ENCODE measurements around the gene PXK.

Gene PXK

DNA sequence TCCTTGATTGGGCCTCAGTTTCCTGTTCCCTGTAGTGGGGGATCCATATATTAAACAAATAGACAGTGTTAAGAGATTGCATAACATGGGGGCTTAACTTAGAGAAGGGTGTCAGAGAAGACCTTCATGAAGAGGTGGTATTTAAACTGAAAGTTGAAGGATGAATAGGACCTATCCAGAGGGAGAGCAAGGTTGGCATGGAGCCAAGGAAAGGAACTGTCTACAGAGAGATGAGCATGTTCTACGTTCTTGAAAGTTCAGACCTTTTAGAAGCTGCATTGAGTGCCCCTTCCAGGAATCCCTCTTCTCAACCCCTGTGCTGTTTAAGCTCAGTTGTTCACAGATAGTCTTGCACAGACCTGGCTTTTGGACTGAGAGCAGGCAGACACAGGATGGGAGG, 24.0 kb upstream of the PXK start:
- TF ChIP-seq NFIC (IDR thresholded peaks at IDR 0.05) (peak; percentile 58), YY1 (IDR thresholded peaks at IDR 0.05; ENCODE audit: low read depth) (no peak)

DNA sequence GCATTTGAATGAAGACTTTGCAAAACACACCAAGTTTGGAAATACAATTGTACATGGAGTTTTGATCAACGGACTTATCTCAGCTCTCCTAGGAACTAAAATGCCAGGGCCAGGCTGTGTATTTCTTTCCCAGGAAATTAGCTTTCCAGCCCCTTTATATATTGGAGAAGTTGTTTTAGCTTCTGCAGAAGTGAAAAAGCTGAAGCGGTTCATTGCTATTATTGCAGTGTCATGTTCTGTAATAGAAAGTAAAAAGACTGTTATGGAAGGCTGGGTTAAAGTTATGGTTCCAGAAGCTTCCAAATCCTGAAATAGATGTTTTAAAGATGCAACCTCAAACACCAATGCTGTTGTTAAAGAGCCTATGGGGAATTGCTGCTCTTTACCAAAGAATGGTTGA, 14.9 kb upstream of the PXK start:
- TF ChIP-seq FOXM1 (IDR thresholded peaks at IDR 0.05; ENCODE audit: borderline replicate concordance, low read depth) (no peak), TEAD4 (IDR thresholded peaks at IDR 0.05) (no peak), CREB1 (IDR thresholded peaks at IDR 0.05; ENCODE audit: low read depth) (no peak), CEBPB (IDR thresholded peaks at IDR 0.05) (no peak), YY1 (IDR thresholded peaks at IDR 0.05; ENCODE audit: low read depth) (no peak), EGR1 (IDR thresholded peaks at IDR 0.05) (no peak)
- TF ChIP-seq, protein P1, sequence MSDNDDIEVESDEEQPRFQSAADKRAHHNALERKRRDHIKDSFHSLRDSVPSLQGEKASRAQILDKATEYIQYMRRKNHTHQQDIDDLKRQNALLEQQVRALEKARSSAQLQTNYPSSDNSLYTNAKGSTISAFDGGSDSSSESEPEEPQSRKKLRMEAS (IDR thresholded peaks at IDR 0.05), result no peak
- TF ChIP-seq, protein P2, sequence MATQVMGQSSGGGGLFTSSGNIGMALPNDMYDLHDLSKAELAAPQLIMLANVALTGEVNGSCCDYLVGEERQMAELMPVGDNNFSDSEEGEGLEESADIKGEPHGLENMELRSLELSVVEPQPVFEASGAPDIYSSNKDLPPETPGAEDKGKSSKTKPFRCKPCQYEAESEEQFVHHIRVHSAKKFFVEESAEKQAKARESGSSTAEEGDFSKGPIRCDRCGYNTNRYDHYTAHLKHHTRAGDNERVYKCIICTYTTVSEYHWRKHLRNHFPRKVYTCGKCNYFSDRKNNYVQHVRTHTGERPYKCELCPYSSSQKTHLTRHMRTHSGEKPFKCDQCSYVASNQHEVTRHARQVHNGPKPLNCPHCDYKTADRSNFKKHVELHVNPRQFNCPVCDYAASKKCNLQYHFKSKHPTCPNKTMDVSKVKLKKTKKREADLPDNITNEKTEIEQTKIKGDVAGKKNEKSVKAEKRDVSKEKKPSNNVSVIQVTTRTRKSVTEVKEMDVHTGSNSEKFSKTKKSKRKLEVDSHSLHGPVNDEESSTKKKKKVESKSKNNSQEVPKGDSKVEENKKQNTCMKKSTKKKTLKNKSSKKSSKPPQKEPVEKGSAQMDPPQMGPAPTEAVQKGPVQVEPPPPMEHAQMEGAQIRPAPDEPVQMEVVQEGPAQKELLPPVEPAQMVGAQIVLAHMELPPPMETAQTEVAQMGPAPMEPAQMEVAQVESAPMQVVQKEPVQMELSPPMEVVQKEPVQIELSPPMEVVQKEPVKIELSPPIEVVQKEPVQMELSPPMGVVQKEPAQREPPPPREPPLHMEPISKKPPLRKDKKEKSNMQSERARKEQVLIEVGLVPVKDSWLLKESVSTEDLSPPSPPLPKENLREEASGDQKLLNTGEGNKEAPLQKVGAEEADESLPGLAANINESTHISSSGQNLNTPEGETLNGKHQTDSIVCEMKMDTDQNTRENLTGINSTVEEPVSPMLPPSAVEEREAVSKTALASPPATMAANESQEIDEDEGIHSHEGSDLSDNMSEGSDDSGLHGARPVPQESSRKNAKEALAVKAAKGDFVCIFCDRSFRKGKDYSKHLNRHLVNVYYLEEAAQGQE (IDR thresholded peaks at IDR 0.05; ENCODE audit: low read depth), result no peak

DNA sequence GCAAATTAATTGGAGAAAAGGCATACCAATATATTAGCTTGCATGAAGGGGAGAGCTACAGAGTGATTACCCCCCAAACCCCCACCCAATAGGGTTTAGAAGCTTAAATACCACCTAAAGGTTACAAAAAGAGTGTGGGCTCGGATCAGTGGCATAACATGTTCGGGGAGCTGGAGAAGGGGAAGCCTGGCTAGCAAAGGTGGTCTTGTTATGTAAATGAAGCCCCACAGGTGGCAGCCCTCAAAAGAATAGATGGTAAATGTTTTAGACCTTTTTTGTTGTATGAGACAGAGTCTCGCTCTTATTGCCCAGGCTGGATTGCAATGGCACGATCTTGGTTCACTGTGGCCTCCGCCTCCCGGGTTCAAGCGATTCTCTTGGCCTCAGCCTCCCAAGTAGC, 10.9 kb upstream of the PXK start:
- no peak for TF ChIP-seq TAF1 (IDR thresholded peaks at IDR 0.05; ENCODE audit: low read depth)
- no peak for TF ChIP-seq NFIC (IDR thresholded peaks at IDR 0.05)
- no peak for TF ChIP-seq EGR1 (IDR thresholded peaks at IDR 0.05)
- TF ChIP-seq TCF12 (IDR thresholded peaks at IDR 0.05; ENCODE audit: low read depth), result no peak
- TF ChIP-seq TEAD4 (IDR thresholded peaks at IDR 0.05), result no peak
- TF ChIP-seq, protein P3, sequence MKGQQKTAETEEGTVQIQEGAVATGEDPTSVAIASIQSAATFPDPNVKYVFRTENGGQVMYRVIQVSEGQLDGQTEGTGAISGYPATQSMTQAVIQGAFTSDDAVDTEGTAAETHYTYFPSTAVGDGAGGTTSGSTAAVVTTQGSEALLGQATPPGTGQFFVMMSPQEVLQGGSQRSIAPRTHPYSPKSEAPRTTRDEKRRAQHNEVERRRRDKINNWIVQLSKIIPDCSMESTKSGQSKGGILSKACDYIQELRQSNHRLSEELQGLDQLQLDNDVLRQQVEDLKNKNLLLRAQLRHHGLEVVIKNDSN (IDR thresholded peaks at IDR 0.05), result no peak
- no peak for TF ChIP-seq YY1 (IDR thresholded peaks at IDR 0.05; ENCODE audit: low read depth)
- no peak for TF ChIP-seq CREB1 (IDR thresholded peaks at IDR 0.05; ENCODE audit: low read depth)
- TF ChIP-seq, protein P1 (IDR thresholded peaks at IDR 0.05), result no peak
- no peak for TF ChIP-seq FOXM1 (IDR thresholded peaks at IDR 0.05; ENCODE audit: borderline replicate concordance, low read depth)
- no peak for TF ChIP-seq EP300 (IDR thresholded peaks at IDR 0.05; ENCODE audit: borderline replicate concordance)

DNA sequence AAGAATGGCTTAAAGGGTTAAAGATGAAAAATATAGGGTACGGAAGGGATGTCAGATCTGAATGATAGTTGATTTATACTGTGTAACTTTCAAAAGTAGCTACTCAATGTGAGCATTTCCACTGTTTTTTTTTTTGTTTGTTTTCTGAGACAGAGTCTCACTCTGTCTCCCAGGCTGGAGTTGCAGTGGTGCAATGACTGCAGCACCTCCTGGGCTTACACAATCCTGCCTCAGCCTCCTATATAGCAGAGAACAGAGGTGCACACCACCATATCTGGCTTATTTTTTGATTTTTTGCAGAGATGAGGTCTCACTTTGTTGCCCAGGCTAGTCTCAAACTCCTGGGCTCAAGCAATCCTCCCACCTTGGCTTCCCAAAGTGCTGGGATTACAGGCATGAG, 9.9 kb upstream of the PXK start:
- TF ChIP-seq CREB1 (IDR thresholded peaks at IDR 0.05; ENCODE audit: low read depth) (no peak), EGR1 (IDR thresholded peaks at IDR 0.05) (no peak), TCF12 (IDR thresholded peaks at IDR 0.05; ENCODE audit: low read depth) (no peak), FOXM1 (IDR thresholded peaks at IDR 0.05; ENCODE audit: borderline replicate concordance, low read depth) (no peak), YY1 (IDR thresholded peaks at IDR 0.05; ENCODE audit: low read depth) (no peak), NFIC (IDR thresholded peaks at IDR 0.05) (no peak), ZBTB7A (IDR thresholded peaks at IDR 0.05; ENCODE audit: low read depth) (no peak), EP300 (IDR thresholded peaks at IDR 0.05; ENCODE audit: borderline replicate concordance) (no peak), CEBPB (IDR thresholded peaks at IDR 0.05) (no peak), RAD21 (IDR thresholded peaks at IDR 0.05; ENCODE audit: low read depth) (no peak), TEAD4 (IDR thresholded peaks at IDR 0.05) (no peak), TAF1 (IDR thresholded peaks at IDR 0.05; ENCODE audit: low read depth) (no peak)
- TF ChIP-seq, protein P3 (IDR thresholded peaks at IDR 0.05), result no peak
- TF ChIP-seq, protein P1 (IDR thresholded peaks at IDR 0.05), result no peak
- TF ChIP-seq, protein P2 (IDR thresholded peaks at IDR 0.05; ENCODE audit: low read depth), result no peak

DNA sequence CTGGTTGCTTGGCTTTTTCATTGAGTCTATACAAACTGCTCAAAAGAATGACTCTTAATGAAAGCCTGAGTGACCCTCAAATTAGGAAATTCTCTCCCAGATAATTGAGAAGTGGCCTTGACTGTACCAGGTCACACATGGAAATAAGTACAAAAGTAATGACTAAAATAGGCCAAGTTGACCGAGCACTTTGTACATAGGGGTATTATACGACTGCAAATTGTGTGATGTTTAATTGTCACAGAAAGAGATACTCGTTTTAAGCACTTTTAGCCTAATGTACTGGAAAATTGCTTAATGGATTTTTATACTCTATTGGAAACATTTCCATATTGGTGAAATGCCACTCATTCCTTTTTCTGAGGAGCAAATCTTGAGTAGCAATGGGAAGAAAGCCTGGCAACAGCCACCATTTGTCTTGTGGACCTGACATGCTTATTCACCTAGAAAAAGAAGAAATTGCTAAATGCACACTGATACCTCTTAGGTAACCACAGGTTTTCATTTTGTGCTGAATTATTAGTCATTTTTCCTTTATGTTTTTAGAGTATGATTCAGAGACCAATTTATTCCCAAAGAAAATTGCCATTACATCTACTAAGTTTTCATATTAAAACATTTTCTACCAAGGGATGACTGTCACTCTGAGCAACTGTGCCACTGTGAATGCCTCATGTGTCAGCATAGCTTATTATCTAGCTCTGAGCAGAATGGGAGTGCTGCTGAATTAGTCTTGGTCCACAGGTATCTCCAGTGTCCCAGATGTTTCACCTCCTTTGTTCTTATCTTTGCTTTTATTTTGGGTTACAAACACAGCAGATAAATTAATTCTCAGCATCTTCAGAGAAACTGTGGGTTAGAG, 8.9 kb upstream of the PXK start:
- TF ChIP-seq, protein P2 (IDR thresholded peaks at IDR 0.05; ENCODE audit: low read depth), result no peak
- no peak for TF ChIP-seq FOXM1 (IDR thresholded peaks at IDR 0.05; ENCODE audit: borderline replicate concordance, low read depth)
- TF ChIP-seq EGR1 (IDR thresholded peaks at IDR 0.05), result no peak
- no peak for TF ChIP-seq RAD21 (IDR thresholded peaks at IDR 0.05; ENCODE audit: low read depth)
- no peak for TF ChIP-seq CEBPB (IDR thresholded peaks at IDR 0.05)
- TF ChIP-seq ZBTB7A (IDR thresholded peaks at IDR 0.05; ENCODE audit: low read depth), result no peak
- TF ChIP-seq TAF1 (IDR thresholded peaks at IDR 0.05; ENCODE audit: low read depth), result no peak
- TF ChIP-seq, protein P3 (IDR thresholded peaks at IDR 0.05), result no peak
- TF ChIP-seq TEAD4 (IDR thresholded peaks at IDR 0.05), result no peak
- TF ChIP-seq, protein P1 (IDR thresholded peaks at IDR 0.05), result no peak
- no peak for TF ChIP-seq YY1 (IDR thresholded peaks at IDR 0.05; ENCODE audit: low read depth)
- no peak for TF ChIP-seq TCF12 (IDR thresholded peaks at IDR 0.05; ENCODE audit: low read depth)
- no peak for TF ChIP-seq NFIC (IDR thresholded peaks at IDR 0.05)
- no peak for TF ChIP-seq CREB1 (IDR thresholded peaks at IDR 0.05; ENCODE audit: low read depth)
- TF ChIP-seq EP300 (IDR thresholded peaks at IDR 0.05; ENCODE audit: borderline replicate concordance), result no peak

All from Ishikawa (cell line).